Kidney (tissue), 14 donors: ENCODE results near the gene PCDH12. TPM values are rescaled to one million over a fixed set of nuclear protein-coding genes. Genes with fewer than 3 reads are reported as not detected.

Experiments used
- DNase-seq, 5 donors: peaks; one replicate each; pipeline ENCODE4 v3.0.0-alpha.2; 2013 to 2020
- FAIRE-seq: peaks from 2 replicates; lab custom pipeline; 2012; peaks lifted over from hg19 to GRCh38; lab: Jason Lieb, UNC
- H3K27ac ChIP-seq, 2 donors: one replicate each; pipeline ENCODE4 v1.7.0; 2013; ENCODE audit warnings: low read depth in 2 of 2, low read length in 2 of 2, inconsistent platforms in 1 of 2
- H3K27me3 ChIP-seq: one replicate; pipeline ENCODE4 v1.7.1; 2013; ENCODE audit warnings: low read length, inconsistent platforms; ENCODE audit not compliant: control insufficient read depth, insufficient read depth
- H3K36me3 ChIP-seq, 3 donors: one replicate each; pipeline versions ENCODE4 v1.7.0 to v1.7.1; 2013; ENCODE audit warnings: low read length in 3 of 3, control low read depth in 1 of 3, inconsistent platforms in 1 of 3; ENCODE audit not compliant: insufficient read depth in 3 of 3, control insufficient read depth in 2 of 3
- H3K4me1 ChIP-seq, 3 donors: one replicate each; pipeline versions ENCODE4 v1.7.0 to v1.7.1; 2013; ENCODE audit warnings: low read length in 3 of 3, inconsistent platforms in 1 of 3, low read depth in 1 of 3; ENCODE audit not compliant: control insufficient read depth in 2 of 3, insufficient read depth in 2 of 3
- H3K4me3 ChIP-seq, 3 donors: one replicate each; pipeline versions ENCODE4 v1.7.0 to v1.8.1; 2013; ENCODE audit warnings: low read length in 3 of 3, control low read depth in 1 of 3, inconsistent platforms in 1 of 3
- H3K9ac ChIP-seq, 3 donors: one replicate each; pipeline versions ENCODE4 v1.7.0 to v1.7.1; 2013; ENCODE audit warnings: low read length in 3 of 3, control low read depth in 1 of 3, inconsistent platforms in 1 of 3
- H3K9me3 ChIP-seq, 3 donors: one replicate each; pipeline versions ENCODE4 v1.7.0 to v1.7.1; 2013; ENCODE audit warnings: low read length in 3 of 3, control low read depth in 1 of 3, inconsistent platforms in 1 of 3; ENCODE audit not compliant: control insufficient read depth in 2 of 3, insufficient read depth in 1 of 3
- CTCF ChIP-seq: IDR thresholded peaks from 3 replicates; pipeline ENCODE4 v1.5.1; 2012; ENCODE audit warnings: mild to moderate bottlenecking, moderate library complexity, borderline replicate concordance; ENCODE audit not compliant: insufficient read depth; ENCODE audit errors: extremely low read depth
- intact Hi-C: fragments of 100-400 bp; cut with DNase I; formaldehyde crosslinking; loops from one replicate; pipeline ENCODE4 v1.11.1; 2022
- polyA plus RNA-seq: library from polyadenylated mRNA; stranded (reverse); fragments of 350-450 nt; fragmentation: Illumina TruSeq; extraction: RNeasy Lipid Tissue Mini Kit (QIAGEN cat#74804); gene quantifications from one replicate; pipeline ENCODE4 v1.2.3, GENCODE V29; 2014; ENCODE audit warnings: low read depth, low replicate concordance; ENCODE audit not compliant: insufficient read depth
- total RNA-seq: library from RNA; stranded (reverse); fragmentation: NEBNext Ultra II Directional; extraction: Animal tissue kit (Norgen Biotek cat#: 25700); gene quantifications from one replicate; pipeline ENCODE4 v1.2.1, GENCODE V29; 2021
- donor health status: control.
- donor health status: control.
- donor health status: control.
- donor health status: control.
- donor health status: control.
- donor health status: DM: yes; HTN: yes; CAD: no.
- donor health status: Normal renal cell carcinoma (clear cell type).

Gene PCDH12
- total and polyA plus RNA-seq, 2 donors from 2014 or later = 7.4 to 14.1 TPM

- intact Hi-C loops = no loop called here
- Histone ChIP-seq H3K4me3 (no peak overlapping the region), H3K4me1 (peaks cover 6 to 13% (median 8%) of the 10 kb centered on the region in 3 donors), H3K9me3 (no peaks in the 10 kb centered on the region), H3K36me3 (no peaks in the 10 kb centered on the region), H3K27ac (no peak overlapping the region), H3K27me3 (no peaks in the 10 kb centered on the region), H3K9ac (no peak overlapping the region)
- DNase-seq (no peak), FAIRE-seq (no peak)
- no peak for TF ChIP-seq CTCF
Measured at GRCh38 chr5:141966963-141967333, 8.9 kb upstream of the PCDH12 start.

- Histone ChIP-seq H3K27me3 (no peaks in the 10 kb centered on the region), H3K36me3 (no peaks in the 10 kb centered on the region), H3K4me3 (no peak overlapping the region), H3K9me3 (no peaks in the 10 kb centered on the region), H3K4me1 (peaks cover 6 to 13% (median 8%) of the 10 kb centered on the region in 3 donors), H3K9ac (no peak overlapping the region), H3K27ac (no peak overlapping the region)
- TF ChIP-seq CTCF = no peak
- DNase-seq (no peak), FAIRE-seq (no peak)
- intact Hi-C loops = no loop called here
Measured at GRCh38 chr5:141966275-141966962, 8.4 kb upstream of the PCDH12 start.

GRCh38 chr5:141965071-141965470, 7.1 kb upstream of the PCDH12 start:
- DNase-seq (no peak), FAIRE-seq (no peak)
- H3K9ac ChIP-seq = no peak overlapping the region
- no peaks in the 10 kb centered on the region for H3K9me3 ChIP-seq
- H3K4me3 ChIP-seq = no peak overlapping the region
- TF ChIP-seq CTCF = no peak
- peaks cover 4 to 6% (median 6%) of the 10 kb centered on the region in 3 donors for H3K4me1 ChIP-seq
- intact Hi-C loops = no loop called here
- no peaks in the 10 kb centered on the region for H3K36me3 ChIP-seq
- no peak overlapping the region for H3K27ac ChIP-seq
- no peaks in the 10 kb centered on the region for H3K27me3 ChIP-seq

GRCh38 chr5:141963701-141964100, 5.7 kb upstream of the PCDH12 start:
- Histone ChIP-seq H3K36me3 (no peaks in the 10 kb centered on the region), H3K4me1 (peaks cover 3 to 7% (median 6%) of the 10 kb centered on the region in 3 donors), H3K4me3 (no peak overlapping the region), H3K27ac (no peak overlapping the region), H3K9ac (no peak overlapping the region), H3K27me3 (no peaks in the 10 kb centered on the region), H3K9me3 (no peaks in the 10 kb centered on the region)
- intact Hi-C loops = no loop called here
- FAIRE-seq = no peak
- no peak for DNase-seq
- no peak for TF ChIP-seq CTCF
